ENCODE results near the gene BMPER.

DNA sequence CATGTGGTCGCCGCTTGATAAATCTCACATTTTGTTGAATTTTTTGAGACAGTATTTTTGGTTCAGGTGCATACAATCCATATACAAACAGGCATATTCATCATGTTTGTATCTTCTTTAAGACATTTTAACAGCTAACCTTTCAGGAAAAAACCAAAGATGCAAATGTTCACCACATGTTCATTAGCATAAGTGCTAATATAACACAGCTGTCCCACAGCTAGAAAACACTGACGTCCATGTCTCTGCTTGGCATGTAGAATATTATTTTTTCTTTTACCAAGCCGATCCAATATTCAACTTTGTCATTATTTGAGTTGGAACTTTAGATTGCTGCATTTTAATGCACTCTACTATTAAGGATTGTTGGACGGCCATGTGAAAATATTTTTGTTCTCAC is 31.2 kb downstream of the BMPER start:
- TF ChIP-seq, protein P1, sequence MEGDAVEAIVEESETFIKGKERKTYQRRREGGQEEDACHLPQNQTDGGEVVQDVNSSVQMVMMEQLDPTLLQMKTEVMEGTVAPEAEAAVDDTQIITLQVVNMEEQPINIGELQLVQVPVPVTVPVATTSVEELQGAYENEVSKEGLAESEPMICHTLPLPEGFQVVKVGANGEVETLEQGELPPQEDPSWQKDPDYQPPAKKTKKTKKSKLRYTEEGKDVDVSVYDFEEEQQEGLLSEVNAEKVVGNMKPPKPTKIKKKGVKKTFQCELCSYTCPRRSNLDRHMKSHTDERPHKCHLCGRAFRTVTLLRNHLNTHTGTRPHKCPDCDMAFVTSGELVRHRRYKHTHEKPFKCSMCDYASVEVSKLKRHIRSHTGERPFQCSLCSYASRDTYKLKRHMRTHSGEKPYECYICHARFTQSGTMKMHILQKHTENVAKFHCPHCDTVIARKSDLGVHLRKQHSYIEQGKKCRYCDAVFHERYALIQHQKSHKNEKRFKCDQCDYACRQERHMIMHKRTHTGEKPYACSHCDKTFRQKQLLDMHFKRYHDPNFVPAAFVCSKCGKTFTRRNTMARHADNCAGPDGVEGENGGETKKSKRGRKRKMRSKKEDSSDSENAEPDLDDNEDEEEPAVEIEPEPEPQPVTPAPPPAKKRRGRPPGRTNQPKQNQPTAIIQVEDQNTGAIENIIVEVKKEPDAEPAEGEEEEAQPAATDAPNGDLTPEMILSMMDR (conservative IDR thresholded peaks at IDR 0.05; ENCODE audit: low read depth, low read length): no peak
- TF ChIP-seq EZH2 (IDR thresholded peaks at IDR 0.05; ENCODE audit: borderline replicate concordance, low read depth, low read length, poor library complexity, severe bottlenecking): no peak
